ENCODE data around the gene DAAM2. TPM values are rescaled to one million over a fixed set of nuclear protein-coding genes. Genes with fewer than 3 reads are reported as not detected.

The DAAM2 gene
- total RNA-seq (2014; rRNA removed; shearing (Covaris generic)) = 0.10 TPM in 1 of 2 replicates, not detected in the other

DNA sequence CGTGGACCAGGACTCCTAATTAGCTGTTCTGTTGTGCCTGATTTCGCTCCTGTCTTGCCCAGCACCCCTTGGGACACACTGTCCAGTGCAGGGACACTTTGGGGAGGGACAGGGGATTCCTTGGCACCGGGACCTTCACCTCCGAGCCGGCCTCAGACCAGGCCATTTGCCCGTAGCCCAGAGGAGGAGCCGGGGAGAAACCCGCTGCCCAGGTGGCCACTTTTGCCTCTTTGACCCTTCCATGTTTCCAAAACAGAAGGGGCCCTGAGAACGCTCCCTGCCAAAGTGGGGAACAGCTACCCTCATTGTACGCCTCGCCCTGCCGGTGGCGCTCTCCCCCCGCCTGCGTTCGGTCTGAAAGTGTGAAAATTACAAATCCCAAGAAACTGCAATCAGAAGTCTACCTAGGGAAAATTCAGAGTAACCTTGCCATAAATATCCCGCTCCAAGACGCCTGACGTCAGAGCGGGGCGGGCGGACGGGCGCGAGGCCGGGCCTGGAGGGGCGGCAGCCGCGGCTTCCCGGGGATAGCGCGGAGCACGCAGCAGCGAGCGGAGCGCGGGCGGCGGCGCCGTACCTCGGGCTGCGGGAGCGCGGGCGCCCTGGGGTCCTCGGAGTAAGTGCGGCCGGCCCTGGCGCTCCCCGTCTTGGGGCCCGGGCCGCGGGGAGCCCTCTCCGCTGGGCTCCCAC lies at the start of gene DAAM2:
Gene DAAM2, plus strand, starts transcription at position 527 of the 690 bp plus-strand sequence. CDS start 63,927 bp downstream, outside the sequence.
- DNase-seq (ENCODE audit: low spot score) = no peak

DNA sequence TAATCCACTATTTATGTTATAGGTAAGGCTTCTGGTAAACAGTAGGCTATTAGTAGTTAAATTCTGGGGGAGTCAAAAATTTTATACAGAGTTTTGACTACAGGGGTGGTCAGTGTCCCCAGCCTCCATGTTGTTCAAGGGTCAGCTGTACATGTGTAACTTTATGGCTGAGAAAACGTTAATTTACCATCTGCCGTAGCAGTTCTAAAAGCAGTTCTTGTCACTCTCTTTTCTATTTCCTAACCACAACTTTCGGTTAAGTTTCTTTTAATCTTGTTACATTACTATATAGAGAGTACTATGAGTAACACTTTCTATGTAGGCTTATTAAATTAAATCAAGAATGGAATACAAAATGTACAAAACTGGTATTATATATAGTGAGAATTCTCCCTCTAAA lies 45.4 kb upstream of the DAAM2 start:
- no peak for DNase-seq (ENCODE audit: low spot score)

DNA sequence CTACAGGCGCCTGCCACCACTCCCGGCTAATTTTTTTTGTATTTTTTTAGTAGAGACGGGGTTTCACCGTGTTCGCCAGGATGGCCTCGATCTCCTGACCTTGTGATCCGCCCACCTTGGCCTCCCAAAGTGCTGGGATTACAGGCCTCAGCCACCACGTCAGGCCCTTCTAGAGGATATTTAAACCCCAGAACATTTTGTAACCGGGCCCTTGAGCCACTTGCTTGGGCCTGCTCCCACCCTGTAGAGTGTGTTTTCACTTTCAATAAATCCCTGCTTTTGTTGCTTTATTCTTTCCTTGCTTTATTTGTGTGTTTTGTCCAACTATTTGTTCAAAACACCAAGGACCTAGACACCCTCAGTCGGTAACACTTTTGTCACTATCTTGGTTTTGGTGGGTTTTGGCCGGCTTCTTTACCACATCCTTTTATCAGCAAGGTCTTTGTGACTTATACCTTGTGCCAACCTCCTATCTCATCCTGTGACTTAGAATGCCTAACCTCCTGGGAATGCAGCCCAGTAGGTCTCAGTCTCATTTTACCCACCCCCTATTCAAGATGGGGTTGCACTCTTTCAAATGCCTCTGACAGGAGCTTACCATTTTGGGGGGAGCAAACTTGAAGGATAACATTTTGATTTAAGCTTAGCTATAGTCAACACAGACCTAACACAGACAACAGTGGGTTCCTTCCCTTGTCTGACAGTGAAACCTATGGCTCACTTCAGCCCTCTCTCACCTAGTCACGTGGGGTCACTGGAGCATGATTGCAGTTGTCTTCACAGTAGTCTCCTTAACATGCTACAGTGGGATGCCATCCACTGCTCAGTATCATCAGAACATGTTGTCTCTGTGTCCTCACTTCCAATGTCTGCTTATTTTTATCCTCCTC lies 39.1 kb upstream of the DAAM2 start:
- DNase-seq (ENCODE audit: low spot score) = no peak

DNA sequence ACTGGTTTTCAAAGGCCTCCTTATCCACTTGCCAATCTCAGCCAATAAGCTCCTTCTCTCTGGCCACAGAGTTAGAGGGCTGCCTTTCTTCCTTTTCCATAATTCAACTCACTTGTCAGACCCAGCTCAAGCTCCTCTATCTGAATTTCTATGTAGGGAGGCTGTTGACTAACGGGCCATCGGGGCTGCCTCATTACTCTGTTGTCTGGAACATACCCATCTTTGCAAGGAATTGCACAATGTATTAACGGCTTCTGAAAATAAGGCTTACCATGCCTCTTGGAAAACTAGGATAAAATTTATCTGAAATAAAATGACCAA lies 38.5 kb upstream of the DAAM2 start:
- no peak for DNase-seq (ENCODE audit: low spot score)

DNA sequence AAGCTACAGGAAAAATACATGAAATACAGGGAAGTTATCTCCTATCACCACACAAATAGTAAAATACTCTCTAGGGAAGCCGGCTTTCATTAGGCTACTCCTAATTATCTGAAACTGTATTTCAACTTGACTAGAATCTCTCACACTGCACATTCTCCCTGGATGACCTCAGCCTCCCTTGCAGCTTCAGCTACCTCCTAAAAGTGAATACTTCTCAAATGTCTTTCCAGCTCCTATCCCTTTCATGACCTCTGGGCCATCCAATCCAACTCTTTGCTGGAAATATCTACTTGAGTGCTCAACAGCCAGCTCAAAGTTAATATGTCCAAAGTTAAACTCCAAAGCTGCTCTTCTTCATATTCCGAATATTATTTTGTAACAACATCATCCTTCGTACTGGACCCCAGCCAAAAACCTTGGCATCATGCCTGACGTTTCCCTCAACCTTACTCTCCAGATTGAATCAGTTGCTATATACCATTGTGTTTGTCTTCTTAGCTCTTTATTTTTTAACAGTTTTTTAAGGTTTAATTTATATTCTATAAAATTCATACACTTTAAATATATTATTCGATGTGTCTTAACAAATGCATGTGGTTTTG lies 37.6 kb upstream of the DAAM2 start:
- DNase-seq (ENCODE audit: low spot score) = no peak

DNA sequence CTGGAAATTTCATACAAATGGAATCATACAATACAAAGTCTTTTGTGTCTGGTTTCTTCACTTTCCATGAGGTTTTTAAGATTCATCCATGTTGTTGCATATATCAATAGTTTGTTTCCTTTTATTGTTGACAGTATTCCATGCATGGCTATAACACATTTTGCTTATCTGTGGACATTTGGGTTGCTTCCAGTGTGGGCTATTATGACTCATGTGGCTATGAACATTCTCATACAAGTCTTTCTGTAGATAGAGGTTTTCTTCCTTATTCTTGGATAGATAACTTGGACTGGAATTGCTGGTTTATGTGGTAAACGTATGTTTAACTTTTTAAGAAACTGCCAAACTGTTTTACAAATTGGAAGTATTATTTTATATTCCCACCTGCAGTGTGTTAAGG lies 36.9 kb upstream of the DAAM2 start:
- no peak for DNase-seq (ENCODE audit: low spot score)

DNA sequence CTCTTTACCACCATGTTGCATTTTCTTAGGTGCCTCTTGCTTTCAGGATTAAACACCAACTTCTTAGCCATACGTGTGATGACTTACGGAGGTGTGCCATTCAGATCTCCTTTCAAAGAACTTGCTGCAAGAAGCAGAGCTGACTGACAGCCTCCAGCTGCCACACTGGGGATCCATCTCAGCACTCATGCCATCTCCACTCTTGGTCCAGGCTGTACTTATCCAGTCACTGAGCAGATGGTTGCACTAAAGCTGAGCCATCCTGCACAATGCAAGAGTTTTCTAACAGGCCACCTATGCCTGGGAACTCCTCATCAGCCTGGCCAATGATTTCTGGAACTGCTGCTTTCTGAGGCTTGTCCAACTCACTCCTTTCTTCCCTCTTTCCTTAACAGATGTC lies 35.6 kb upstream of the DAAM2 start:
- no peak for DNase-seq (ENCODE audit: low spot score)

DNA sequence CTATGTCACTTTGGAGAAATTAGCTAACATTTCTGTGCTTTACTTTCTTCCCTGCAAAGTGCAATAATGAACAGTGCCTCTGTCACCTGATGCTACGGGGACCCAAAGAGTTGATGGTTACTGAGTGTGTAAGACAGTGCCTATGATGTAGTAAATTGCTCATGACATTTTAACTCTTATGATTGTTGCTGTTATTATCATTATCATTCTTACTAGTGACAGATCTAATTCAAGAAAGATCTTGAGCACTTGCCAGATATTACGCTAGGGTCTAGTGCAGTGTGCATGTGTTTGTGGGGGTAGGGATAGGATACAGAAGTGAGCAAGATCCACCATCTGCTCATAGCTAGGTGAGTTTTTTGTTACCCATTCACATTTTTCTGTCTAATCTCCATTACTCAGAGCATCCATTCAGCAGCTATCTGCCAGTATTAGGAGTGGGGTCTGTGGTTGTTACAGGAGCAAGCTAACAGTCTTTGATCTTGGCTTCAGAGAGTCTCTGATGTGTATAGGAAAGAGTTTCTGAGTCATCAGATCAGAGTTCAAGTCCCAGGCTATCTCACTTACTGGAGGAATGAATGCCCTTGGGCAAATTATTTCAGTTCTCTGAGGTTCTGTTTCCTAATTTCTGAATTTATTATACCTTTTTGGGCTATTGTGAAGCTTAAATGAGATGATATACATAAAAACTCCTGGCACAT lies 33.1 kb upstream of the DAAM2 start:
- no peak for DNase-seq (ENCODE audit: low spot score)

DNA sequence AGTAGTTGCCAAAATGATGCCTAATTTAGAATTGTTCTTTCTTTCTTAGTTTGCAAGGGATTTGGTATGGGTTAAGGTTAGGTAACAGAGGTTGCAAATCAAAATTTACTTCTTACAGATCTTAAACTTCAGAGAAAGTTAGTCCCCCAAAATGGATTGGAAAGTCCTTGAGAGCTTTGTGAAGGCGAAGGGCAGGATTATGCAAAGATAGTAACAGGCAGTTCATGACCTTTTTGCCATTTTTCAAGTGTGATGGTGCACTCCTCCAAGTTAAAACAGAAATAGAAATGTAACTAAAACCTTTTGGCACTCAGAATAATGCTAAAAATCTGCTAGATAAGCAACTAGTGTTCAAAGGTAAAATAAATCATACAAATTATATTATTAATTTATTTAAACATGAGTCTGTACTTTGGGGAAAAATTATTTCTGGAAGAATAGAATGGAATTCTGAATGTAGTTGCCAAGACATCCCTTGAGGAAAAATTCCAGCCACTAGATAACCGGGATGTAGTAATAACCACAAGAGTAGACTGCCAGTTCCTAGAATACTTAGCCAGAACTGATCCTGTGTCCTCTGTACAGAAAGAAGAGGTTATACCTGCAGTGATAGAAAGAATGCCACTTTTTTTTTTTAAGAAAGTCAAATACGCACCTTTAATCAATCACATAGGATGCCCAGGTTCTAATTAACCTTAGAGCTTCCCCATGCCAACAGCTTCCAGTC lies 31.8 kb upstream of the DAAM2 start:
- no peak for DNase-seq (ENCODE audit: low spot score)

DNA sequence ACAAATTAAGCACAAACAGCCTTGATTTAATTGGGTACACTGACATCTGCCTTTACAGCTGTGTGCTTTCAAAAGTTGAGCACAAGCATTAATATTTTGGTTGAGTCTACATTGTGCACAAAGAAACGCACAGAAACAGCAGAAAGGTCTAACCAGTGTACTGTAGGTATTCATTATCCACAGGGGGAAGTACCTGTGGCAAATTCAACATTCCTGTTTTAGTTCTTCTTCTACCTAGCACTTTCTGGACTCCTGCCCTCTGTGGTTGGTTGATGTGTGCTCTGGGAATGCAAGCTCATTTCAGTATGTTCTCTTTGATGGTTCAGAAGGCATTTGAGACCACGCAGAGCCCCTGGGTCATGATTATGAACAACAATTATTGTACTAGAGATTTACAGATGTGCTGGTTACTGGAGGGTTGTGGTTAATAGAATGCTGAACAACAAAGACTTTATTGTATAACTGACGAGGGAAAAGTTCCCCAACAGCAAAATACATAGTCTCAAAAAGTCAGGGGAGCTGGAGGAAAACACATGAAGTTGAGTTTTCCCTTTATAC lies 26.6 kb upstream of the DAAM2 start:
- no peak for DNase-seq (ENCODE audit: low spot score)

DNA sequence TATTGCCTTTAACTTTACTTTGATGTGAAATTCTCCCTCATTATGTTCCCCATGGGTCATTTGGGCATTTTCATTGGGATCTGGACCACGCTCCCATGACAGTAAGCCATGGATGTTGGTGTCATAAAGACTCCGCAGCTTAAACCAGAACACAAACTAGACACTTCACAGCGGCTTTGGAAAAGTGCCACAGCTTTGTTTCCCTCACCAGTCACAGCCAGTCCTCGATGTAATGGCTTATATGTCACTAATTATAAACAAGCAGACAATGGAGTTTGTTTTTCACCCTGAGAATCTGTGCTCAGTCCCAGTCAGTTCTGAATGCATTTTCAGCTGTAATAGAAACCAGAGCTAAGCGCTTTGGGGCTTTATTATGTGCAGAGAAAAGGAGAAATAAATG lies 23.2 kb upstream of the DAAM2 start:
- DNase-seq (ENCODE audit: low spot score) = no peak

DNA sequence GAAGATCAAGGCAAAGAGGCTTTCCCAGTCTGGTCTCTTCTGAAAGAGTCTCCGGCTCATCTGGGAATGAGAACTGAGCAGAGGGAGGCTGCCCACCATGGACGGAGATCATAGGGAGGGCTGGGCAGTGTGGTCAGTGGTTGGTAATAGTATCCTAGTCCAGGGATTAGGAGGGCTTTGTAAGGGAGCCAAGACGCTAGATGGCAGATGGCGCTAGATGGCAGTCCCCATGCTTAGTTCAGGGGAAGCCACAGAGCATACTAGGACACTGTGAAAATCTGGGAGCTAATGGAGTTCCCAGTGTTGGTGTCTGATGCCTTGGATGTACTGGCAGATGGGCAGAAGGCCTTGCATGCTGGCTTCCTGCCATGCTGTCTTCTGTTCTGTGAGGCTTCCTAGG lies 21.7 kb upstream of the DAAM2 start:
- no peak for DNase-seq (ENCODE audit: low spot score)

DNA sequence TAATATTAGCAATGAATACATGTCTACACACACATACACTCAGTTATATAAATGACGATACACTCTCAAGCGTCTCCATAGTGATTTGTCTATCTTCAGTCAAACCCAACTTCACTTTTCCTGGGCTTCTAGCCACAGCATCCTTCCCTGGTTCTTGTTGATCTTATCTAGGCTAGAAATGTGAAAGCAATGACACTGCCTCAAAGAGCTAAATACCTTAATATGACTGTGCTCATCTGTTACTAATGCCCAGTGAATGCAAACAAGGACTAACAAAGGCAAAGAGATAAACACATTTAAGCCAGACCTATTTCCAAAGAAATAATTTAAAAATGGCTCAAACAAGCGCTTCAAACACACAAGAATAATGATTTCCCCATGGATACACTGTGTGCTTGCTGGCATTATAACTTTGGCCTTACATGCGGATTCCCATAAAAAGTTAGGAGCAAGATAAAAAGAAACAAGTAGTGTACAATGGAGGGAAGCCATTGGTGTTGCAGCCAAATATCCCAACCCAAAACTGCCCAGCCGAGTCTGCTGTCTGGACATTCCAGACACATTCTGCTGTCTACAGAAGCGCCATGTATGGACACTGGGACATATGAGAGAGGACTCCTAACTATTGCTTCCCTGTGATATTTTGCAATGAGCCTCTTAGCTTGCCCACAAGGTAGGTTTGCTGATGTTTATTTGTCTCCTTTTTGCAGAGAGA lies 19.5 kb upstream of the DAAM2 start:
- DNase-seq (ENCODE audit: low spot score) = no peak

DNA sequence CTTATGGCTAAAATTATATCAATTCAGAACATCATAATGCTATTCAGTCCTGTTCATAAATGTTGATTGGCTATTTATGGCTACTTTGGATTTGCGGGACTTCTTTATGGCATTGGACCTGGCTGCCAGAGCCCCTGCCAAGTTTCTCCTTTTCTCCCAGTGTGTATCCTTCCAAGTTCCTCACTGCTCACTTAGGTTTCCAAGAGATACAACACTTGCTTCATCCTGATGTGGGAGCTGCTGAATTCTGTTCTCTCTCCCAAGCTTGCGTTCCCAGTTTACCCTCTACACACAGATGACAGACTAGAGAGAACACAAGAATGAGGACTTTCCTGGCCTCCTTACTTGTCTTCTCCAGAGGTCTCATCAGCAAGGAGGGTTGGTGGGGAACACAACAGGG lies 18.4 kb upstream of the DAAM2 start:
- DNase-seq (ENCODE audit: low spot score) = no peak

DNA sequence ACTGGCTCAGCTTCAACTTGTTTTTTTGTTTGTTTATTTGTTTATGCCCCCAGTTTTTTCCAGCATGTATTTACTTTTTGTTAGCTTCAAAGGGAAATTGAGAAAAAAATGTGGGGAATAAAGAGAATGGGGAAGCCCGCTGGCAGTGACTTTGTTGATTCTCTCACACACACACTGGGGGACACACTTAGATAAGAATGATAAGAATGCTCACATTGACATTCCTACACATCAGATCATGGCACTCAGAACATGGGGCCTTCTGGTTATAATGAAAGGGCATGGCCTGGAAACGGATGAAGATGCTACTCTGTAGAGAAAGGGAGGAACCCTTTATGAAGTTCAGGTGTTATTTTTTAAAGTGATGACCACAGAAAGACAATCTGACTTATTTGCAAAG lies 15.6 kb upstream of the DAAM2 start:
- no peak for DNase-seq (ENCODE audit: low spot score)

DNA sequence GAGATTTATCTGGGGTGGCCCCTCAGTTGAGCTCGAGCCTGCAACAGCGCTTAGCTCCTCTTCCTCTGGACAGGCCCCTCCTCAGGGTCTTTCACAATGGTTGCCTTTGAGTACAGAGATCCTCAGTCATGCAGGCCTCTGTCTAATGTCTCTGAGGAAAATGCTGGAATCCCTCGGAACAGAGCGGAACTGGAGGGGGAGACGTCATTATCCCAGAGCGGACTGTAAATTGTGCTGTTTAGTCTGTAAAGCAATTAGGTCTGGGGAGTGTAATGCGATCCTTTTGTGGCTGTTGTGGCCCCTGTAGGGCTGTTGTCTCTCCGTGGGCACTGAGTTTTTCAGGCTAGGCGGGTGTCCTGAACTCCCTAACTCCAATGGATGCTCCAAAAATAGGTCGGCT lies 15.0 kb upstream of the DAAM2 start:
- DNase-seq (ENCODE audit: low spot score) = no peak

DNA sequence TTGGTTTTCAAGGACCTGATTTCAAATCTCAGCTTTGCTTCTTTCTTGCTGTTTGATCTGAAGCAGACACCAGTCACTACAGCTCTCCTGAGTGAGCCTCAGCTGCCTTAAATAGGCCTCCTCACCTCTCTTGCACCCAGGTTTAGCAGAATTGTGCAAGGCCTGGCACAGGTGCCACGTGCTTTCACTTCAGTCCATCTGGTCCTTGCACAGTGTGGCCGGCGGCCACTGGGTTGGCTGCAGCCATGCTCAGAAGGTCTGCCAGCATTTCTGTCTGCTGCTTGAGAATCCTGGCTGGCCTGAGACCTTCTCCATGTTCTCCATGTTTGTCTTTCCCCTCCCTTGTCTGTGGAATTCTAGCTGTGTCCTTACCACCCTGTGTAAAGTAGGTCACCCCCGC lies 14.5 kb upstream of the DAAM2 start:
- no peak for DNase-seq (ENCODE audit: low spot score)

DNA sequence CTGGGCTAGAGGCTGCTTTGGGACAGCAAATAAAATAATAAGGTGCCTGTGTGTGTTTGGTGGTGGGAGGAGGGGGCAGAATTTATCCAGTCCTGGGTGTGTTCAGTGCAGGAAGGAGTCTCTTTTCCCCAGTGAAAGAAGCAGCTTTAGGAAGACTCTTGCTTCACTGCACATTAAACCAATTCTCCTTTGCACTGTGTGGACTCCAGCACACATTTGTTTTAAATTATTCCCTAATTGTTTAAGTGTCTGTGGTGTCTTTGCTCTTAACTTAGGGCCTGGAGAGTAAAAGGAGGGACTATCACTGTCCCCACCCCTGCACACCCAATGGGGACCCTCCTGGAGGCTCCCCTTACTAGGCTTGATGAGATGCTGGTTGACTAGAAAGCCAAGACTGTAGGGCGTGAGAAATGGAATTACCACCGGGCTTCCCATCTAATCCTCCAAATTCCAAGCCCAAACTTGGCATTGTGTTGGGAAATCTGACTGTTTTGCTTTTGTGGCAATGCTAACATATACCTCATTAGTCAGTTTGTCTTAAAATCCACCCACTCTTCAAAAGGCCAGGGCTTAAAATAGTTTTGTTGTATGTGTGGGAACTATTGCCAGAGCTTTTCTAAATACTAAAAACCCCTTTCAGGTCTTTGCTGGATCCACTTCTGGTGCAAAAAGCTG lies 13.5 kb upstream of the DAAM2 start:
- no peak for DNase-seq (ENCODE audit: low spot score)

DNA sequence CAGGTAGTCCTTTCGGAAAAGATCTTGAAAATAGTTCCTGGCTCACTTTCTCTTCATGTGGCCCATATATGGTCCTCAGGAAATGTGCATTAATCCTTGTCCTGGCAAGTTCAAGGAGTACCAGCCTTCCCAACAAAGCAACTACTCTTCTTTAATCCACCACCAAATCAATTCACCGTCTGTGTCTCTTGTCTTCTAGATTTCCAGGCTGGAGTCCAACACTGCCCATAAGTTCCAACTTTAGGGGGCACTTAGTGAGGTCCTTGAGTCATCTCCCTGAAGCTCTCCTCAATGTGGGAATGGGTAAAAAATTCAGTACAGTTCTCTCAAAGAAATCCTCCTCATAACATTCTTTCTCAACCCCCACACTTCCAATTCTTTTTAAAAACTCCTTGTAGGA lies 6.9 kb upstream of the DAAM2 start:
- no peak for DNase-seq (ENCODE audit: low spot score)

DNA sequence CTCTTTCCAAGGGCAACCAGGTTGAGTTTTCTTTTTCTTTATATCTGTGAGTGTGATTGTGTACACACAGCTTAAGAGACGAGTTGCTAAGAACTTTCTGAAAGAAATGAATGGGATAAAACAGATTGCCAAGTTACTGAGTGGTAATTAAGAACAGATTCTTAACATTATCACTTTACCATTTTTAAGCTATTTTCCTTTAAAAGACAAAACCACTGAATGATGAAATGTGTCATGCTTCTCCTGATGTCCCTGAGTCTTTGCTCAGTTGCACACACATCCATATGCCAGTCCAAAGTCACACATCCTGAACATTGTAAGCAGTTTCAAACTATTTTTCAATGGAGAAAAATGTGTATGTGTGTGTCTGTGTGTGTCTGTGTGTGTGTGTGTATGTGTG lies 5.5 kb upstream of the DAAM2 start:
- DNase-seq (ENCODE audit: low spot score) = no peak
